IMR-90 (cell line): ENCODE measurements around the gene LIPM. TPM values are rescaled to one million over a fixed set of nuclear protein-coding genes. Genes with fewer than 3 reads are reported as not detected.

Experiments
- ATAC-seq: fragments of 200-7000 bp; cut with Tn5 transposase; 2 replicates; pipeline ENCODE4 v1.9.1; 2020; ENCODE audit warnings: low read depth, mild to moderate bottlenecking, moderate library complexity
- BruUV-seq: library from RNA; stranded (reverse); fragments of 400-500 nt; replicated peaks from 2 replicates; lab custom pipeline; 2021; lab: Mats Ljungman, UMichigan
- CTCF ChIA-PET: fragments of 300-600 bp; formaldehyde crosslinking; extraction: SDS; loops from one replicate; lab custom pipeline; 2021; ENCODE audit warnings: antibody characterized with exemption; lab: Yijun Ruan, JAX
- POLR2A ChIA-PET: fragments of 300-600 bp; sonication (Branson Sonifier 250); formaldehyde crosslinking; loops from one replicate; lab custom pipeline; 2022; ENCODE audit warnings: antibody characterized with exemption; ENCODE audit not compliant: unreplicated experiment; lab: Charles Lee
- DNase-seq: peaks from one replicate; pipeline ENCODE4 v3.0.0; 2013
- H2AFZ ChIP-seq: replicated peaks from 2 replicates; pipeline ENCODE3; 2013; ENCODE audit warnings: low read length, mild to moderate bottlenecking; ENCODE audit not compliant: poor library complexity
- H2AK5ac ChIP-seq: 2 replicates; pipeline ENCODE4 v1.6.1; 2013; ENCODE audit warnings: low read depth, low read length, inconsistent platforms
- H2AK9ac ChIP-seq: replicated peaks from 2 replicates; pipeline ENCODE3; 2013; ENCODE audit warnings: mild to moderate bottlenecking, low read depth, low read length, moderate library complexity; ENCODE audit not compliant: poor library complexity
- H2BK120ac ChIP-seq: 2 replicates; pipeline ENCODE4 v1.6.1; 2013; ENCODE audit warnings: low read depth, low read length, inconsistent platforms
- H2BK15ac ChIP-seq: 3 replicates; pipeline ENCODE4 v1.6.1; 2013; ENCODE audit warnings: low read depth, low read length, inconsistent platforms
- H2BK20ac ChIP-seq: 2 replicates; pipeline ENCODE4 v1.6.1; 2013; ENCODE audit warnings: low read depth, mild to moderate bottlenecking, inconsistent platforms, low read length, moderate library complexity
- H2BK5ac ChIP-seq: 2 replicates; pipeline ENCODE4 v1.6.1; 2013; ENCODE audit warnings: mild to moderate bottlenecking, low read depth, low read length, inconsistent platforms; ENCODE audit not compliant: poor library complexity, severe bottlenecking
- H3K14ac ChIP-seq: replicated peaks from 2 replicates; pipeline ENCODE4 v1.6.1; 2013; ENCODE audit warnings: low read depth, low read length, inconsistent platforms
- H3K18ac ChIP-seq: 2 replicates; pipeline ENCODE4 v1.6.1; 2013; ENCODE audit warnings: low read depth, low read length, control low read depth
- H3K23ac ChIP-seq: 2 replicates; pipeline ENCODE4 v1.6.1; 2013; ENCODE audit warnings: low read depth, low read length, inconsistent platforms
- H3K27ac ChIP-seq: 2 replicates; pipeline ENCODE4 v1.5.1; 2013; ENCODE audit warnings: mild to moderate bottlenecking, control low read depth, low read length; ENCODE audit not compliant: insufficient read depth
- H3K27me3 ChIP-seq: 2 replicates; pipeline ENCODE4 v1.6.1; 2013; ENCODE audit warnings: low read length; ENCODE audit not compliant: control insufficient read depth, insufficient read depth
- H3K36me3 ChIP-seq: 2 replicates; pipeline ENCODE4 v1.6.1; 2013; ENCODE audit warnings: low read length, mixed read lengths; ENCODE audit not compliant: control insufficient read depth, insufficient read depth
- H3K4ac ChIP-seq: 2 replicates; pipeline ENCODE4 v1.6.1; 2013; ENCODE audit warnings: low read depth, low read length, inconsistent platforms
- H3K4me1 ChIP-seq: 2 replicates; pipeline ENCODE4 v1.6.1; 2013; ENCODE audit warnings: low read length, mixed read lengths; ENCODE audit not compliant: control insufficient read depth, insufficient read depth
- H3K4me2 ChIP-seq: 2 replicates; pipeline ENCODE4 v1.6.1; 2013; ENCODE audit warnings: low read depth, mild to moderate bottlenecking, control low read depth, low read length, moderate library complexity
- H3K4me3 ChIP-seq: 2 replicates; pipeline ENCODE4 v1.5.1; 2013; ENCODE audit warnings: low read depth, mild to moderate bottlenecking, control low read depth, low read length, moderate library complexity; ENCODE audit not compliant: insufficient read depth
- H3K56ac ChIP-seq: 2 replicates; pipeline ENCODE4 v1.6.1; 2013; ENCODE audit warnings: low read length, inconsistent platforms; ENCODE audit not compliant: insufficient read depth; ENCODE audit errors: extremely low read depth
- H3K79me1 ChIP-seq, 2 experiments: 2 replicates each; pipeline ENCODE4 v1.6.1; 2013; ENCODE audit warnings: low read length in 2 of 2, inconsistent platforms in 1 of 2, low read depth in 1 of 2
- H3K9ac ChIP-seq: 2 replicates; pipeline ENCODE4 v1.6.1; 2013; ENCODE audit warnings: low read depth, low read length, control low read depth
- H3K9me1 ChIP-seq: 2 replicates; pipeline ENCODE4 v1.6.1; 2013; ENCODE audit warnings: low read length, inconsistent platforms; ENCODE audit not compliant: insufficient read depth
- H3K9me3 ChIP-seq: 2 replicates; pipeline ENCODE4 v1.6.1; 2013; ENCODE audit warnings: low read length; ENCODE audit not compliant: control insufficient read depth, insufficient read depth
- H4K20me1 ChIP-seq: 2 replicates; pipeline ENCODE4 v1.6.1; 2013; ENCODE audit warnings: low read length, inconsistent platforms; ENCODE audit not compliant: insufficient read depth
- H4K5ac ChIP-seq: 2 replicates; pipeline ENCODE4 v1.6.1; 2013; ENCODE audit warnings: mild to moderate bottlenecking, low read depth, low read length, control low read depth
- H4K8ac ChIP-seq, 2 experiments: 2 replicates each; pipeline ENCODE4 v1.6.1; 2013; ENCODE audit warnings: low read depth in 2 of 2, low read length in 2 of 2, control low read depth in 1 of 2, inconsistent platforms in 1 of 2
- H4K91ac ChIP-seq: 2 replicates; pipeline ENCODE4 v1.6.1; 2013; ENCODE audit warnings: low read depth, low read length, inconsistent platforms; ENCODE audit not compliant: insufficient read depth
- BHLHE40 ChIP-seq: fragments of 150-350 bp; IDR thresholded peaks from 2 replicates; pipeline ENCODE4 v1.6.1; 2016; ENCODE audit warnings: mild to moderate bottlenecking, low read depth, low read length
- CEBPB ChIP-seq: IDR thresholded peaks from 2 replicates; pipeline ENCODE4 v1.6.1; 2012; ENCODE audit warnings: low read depth, low read length, improper control_type of control experiment
- CHD1 ChIP-seq: IDR thresholded peaks from 2 replicates; pipeline ENCODE4 v1.6.1; 2012; ENCODE audit warnings: low read depth, low read length, improper control_type of control experiment
- CTCF ChIP-seq: conservative IDR thresholded peaks from 2 replicates; pipeline ENCODE4 v1.5.1; 2012; ENCODE audit warnings: mild to moderate bottlenecking, low read depth, low read length, improper control_type of control experiment
- ELK1 ChIP-seq: fragments of 150-350 bp; IDR thresholded peaks from 2 replicates; pipeline ENCODE4 v1.6.1; 2016; ENCODE audit warnings: low read depth, mild to moderate bottlenecking, low read length, moderate library complexity, borderline replicate concordance
- FOS ChIP-seq: fragments of 150-350 bp; IDR thresholded peaks from 2 replicates; pipeline ENCODE4 v1.6.1; 2016; ENCODE audit warnings: low read depth, low read length
- MAFK ChIP-seq: IDR thresholded peaks from 2 replicates; pipeline ENCODE4 v1.6.1; 2012; ENCODE audit warnings: low read depth, low read length, improper control_type of control experiment
- MAZ ChIP-seq: IDR thresholded peaks from 2 replicates; pipeline ENCODE4 v1.6.1; 2012; ENCODE audit warnings: low read depth, mild to moderate bottlenecking, low read length, improper control_type of control experiment, moderate library complexity, borderline replicate concordance
- MXI1 ChIP-seq: IDR thresholded peaks from 2 replicates; pipeline ENCODE4 v1.6.1; 2012; ENCODE audit warnings: low read depth, mild to moderate bottlenecking, low read length, moderate library complexity, borderline replicate concordance
- NFE2L2 ChIP-seq: fragments of 150-350 bp; IDR thresholded peaks from 2 replicates; pipeline ENCODE4 v1.6.1; 2016; ENCODE audit warnings: low read depth, mild to moderate bottlenecking, low read length
- POLR2A ChIP-seq: IDR thresholded peaks from 2 replicates; pipeline ENCODE4 v1.6.1; 2012; ENCODE audit warnings: mild to moderate bottlenecking, low read depth, low read length
- RAD21 ChIP-seq: IDR thresholded peaks from 2 replicates; pipeline ENCODE4 v1.6.1; 2012; ENCODE audit warnings: low read length, improper control_type of control experiment
- RCOR1 ChIP-seq: IDR thresholded peaks from 2 replicates; pipeline ENCODE4 v1.6.1; 2012; ENCODE audit warnings: mild to moderate bottlenecking, low read length, improper control_type of control experiment; ENCODE audit not compliant: insufficient replicate concordance
- RFX5 ChIP-seq: IDR thresholded peaks from 2 replicates; pipeline ENCODE4 v1.8.0; 2012; ENCODE audit warnings: low read depth, mild to moderate bottlenecking, low read length, moderate library complexity
- SMC3 ChIP-seq: fragments of 150-350 bp; IDR thresholded peaks from 2 replicates; pipeline ENCODE4 v1.6.1; 2016; ENCODE audit warnings: low read depth, mild to moderate bottlenecking, antibody characterized with exemption, low read length, moderate library complexity
- USF2 ChIP-seq: fragments of 150-350 bp; IDR thresholded peaks from 2 replicates; pipeline ENCODE4 v1.6.1; 2017; ENCODE audit warnings: mild to moderate bottlenecking, antibody characterized with exemption, low read length, low read depth
- WGBS, 2 experiments: methylation state at CpG; one replicate each; pipeline versions ENCODE4 v1.1.5 to v1.1.7; 2013; ENCODE audit warnings: missing lambda C conversion rate in 2 of 2; ENCODE audit not compliant: insufficient read length in 1 of 2; ENCODE audit errors: extremely low coverage in 2 of 2; 5-methylcytosine and 5-hydroxymethylcytosine counted together
- dilution Hi-C: fragments of 300-500 bp; cut with HindIII; formaldehyde crosslinking; loops from one replicate; pipeline ENCODE4 v1.14.3; 2018; ENCODE audit warnings: low sequenced_read_pairs; ENCODE audit not compliant: unreplicated experiment
- in situ Hi-C: fragments of 300-500 bp; cut with MboI; formaldehyde crosslinking; loops from 3 replicates; pipeline ENCODE4 v1.14.3; 2019; ENCODE audit warnings: low sequenced_read_pairs, inconsistent platforms, mixed read lengths
- intact Hi-C: fragments of 100-400 bp; cut with micrococcal nuclease; formaldehyde crosslinking; loops from 2 replicates; pipeline ENCODE4 v1.10.0; 2022
- polyA plus RNA-seq, 3 experiments: library from polyadenylated mRNA; depleted of rRNA; stranded (reverse); fragments of >200 nt; gene quantifications; 2 replicates each; pipeline ENCODE4 v1.2.3, GENCODE V29; 2012; ENCODE audit warnings: low replicate concordance in 1 of 3
- total RNA-seq: library from RNA; depleted of rRNA; stranded (reverse); fragments of >200 nt; gene quantifications from 2 replicates; pipeline ENCODE4 v1.2.3, GENCODE V29; 2012

LIPM gene
- total and polyA plus RNA-seq, 2 of the 4 experiments (the other 2 are of a cell fraction): not detected

GRCh38 chr10:88840881-88841280 is 38.4 kb downstream of the LIPM start:
- Histone ChIP-seq H3K4me3 (no peak overlapping the region), H3K4ac (no peak overlapping the region), H2AK5ac (no peak overlapping the region), H3K9me1 (no peaks in the 10 kb centered on the region), H3K9me3 (no peaks in the 10 kb centered on the region), H4K5ac (no peak overlapping the region), H4K8ac (no peak overlapping the region), H3K56ac (no peak overlapping the region), H3K36me3 (no peaks in the 10 kb centered on the region), H3K4me2 (no peak overlapping the region), H3K4me1 (no peaks in the 10 kb centered on the region), H3K18ac (no peak overlapping the region), H3K79me1 (no peaks in the 10 kb centered on the region), H3K9ac (no peak overlapping the region), H2AFZ (no peak overlapping the region), H3K27ac (no peak overlapping the region), H3K14ac (no peak overlapping the region), H2BK15ac (no peak overlapping the region), H4K20me1 (no peaks in the 10 kb centered on the region), H3K27me3 (no peaks in the 10 kb centered on the region), H2BK120ac (no peak overlapping the region), H2BK20ac (no peak overlapping the region), H4K91ac (no peak overlapping the region), H2AK9ac (no peak overlapping the region), H3K23ac (no peak overlapping the region), H2BK5ac (no peak overlapping the region)
- WGBS, 2 experiments: no CpG with 5 or more reads among the region's 5 CpGs
- ChIA-PET POLR2A (no interaction called here), CTCF (no interaction called here)
- in situ Hi-C loops: no loop called here
- ATAC-seq: no peak
- TF ChIP-seq RFX5 (no peak), RAD21 (no peak), CEBPB (no peak), ELK1 (no peak), SMC3 (no peak), CTCF (no peak), MXI1 (no peak), CHD1 (no peak), NFE2L2 (no peak), POLR2A (no peak), USF2 (no peak), MAZ (no peak), RCOR1 (no peak), FOS (no peak), MAFK (no peak), BHLHE40 (no peak)
- dilution Hi-C loops: no loop called here
- intact Hi-C loops: no loop called here
- DNase-seq: no peak
- BruUV-seq: no TSS peak
